ENCODE data around the gene GREB1.

The GREB1 gene

DNA sequence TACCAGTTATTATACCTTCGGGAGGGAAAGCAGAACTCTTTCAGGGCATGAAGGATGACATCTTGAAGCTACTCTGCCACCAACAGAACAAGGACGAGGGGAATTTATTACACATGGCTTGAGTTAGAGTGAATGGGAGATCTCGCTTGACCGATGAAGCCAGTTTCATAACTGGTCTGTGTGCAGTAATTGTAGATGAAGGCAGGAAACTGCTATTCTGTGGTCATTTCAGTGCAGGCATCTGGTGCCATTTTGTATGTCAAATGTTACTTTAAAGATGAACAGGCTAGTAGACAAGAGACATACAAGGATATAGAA lies 20.5 kb downstream of the GREB1 start:
- Histone ChIP-seq H3K4me3 (ENCODE audit: low read depth in 1 of 2, low read length in 2 of 2) (no peak overlapping the region), H3K4me1 (ENCODE audit: control insufficient read depth in 1 of 2, insufficient read depth in 2 of 2, low read length in 2 of 2) (no peaks in the 10 kb centered on the region), H3K9me3 (ENCODE audit: control insufficient read depth in 1 of 2, low read length in 2 of 2) (no peaks in the 10 kb centered on the region), H3K27ac (ENCODE audit: low read length) (no peak overlapping the region), H3K27me3 (ENCODE audit: low read depth, low read length) (no peaks in the 10 kb centered on the region), H3K36me3 (ENCODE audit: control insufficient read depth in 1 of 2, insufficient read depth in 2 of 2, low read length in 2 of 2) (no peaks in the 10 kb centered on the region)

DNA sequence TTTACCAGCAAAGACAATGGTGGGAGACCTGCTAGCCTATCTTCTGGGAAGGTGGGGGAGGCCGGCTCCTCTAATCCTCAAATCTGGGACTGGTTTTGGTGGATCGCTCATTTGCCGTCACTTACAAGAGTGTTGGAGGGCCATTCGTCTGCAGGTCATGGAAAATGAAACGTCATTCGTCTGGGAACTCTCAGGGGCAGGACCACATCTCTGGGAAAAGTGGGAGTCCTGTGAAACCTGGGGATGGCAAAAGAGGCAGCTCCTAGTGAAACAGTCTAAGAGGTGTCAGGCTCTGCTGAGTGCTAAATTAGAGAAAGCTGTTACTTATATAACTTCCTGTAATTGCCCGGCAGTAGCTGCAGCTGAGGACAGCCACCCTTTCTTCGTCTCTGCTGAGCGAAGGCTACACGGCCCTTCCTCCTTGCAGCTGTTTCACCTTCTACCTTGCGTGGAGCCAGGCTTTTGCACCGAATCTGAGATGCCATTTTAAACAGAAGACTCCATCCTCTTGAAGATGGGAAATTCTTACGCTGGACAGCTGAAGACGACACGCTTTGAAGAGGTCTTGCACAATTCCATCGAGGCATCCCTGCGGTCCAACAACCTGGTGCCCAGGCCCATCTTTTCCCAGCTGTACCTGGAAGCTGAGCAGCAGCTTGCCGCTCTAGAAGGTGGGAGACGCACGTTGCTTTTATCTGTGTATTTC lies 22.4 kb downstream of the GREB1 start:
- Histone ChIP-seq H3K4me1 (ENCODE audit: control insufficient read depth in 1 of 2, insufficient read depth in 2 of 2, low read length in 2 of 2) (no peaks in the 10 kb centered on the region), H3K9me3 (ENCODE audit: control insufficient read depth in 1 of 2, low read length in 2 of 2) (no peaks in the 10 kb centered on the region), H3K36me3 (ENCODE audit: control insufficient read depth in 1 of 2, insufficient read depth in 2 of 2, low read length in 2 of 2) (no peaks in the 10 kb centered on the region), H3K27ac (ENCODE audit: low read length) (no peak overlapping the region), H3K27me3 (ENCODE audit: low read depth, low read length) (no peaks in the 10 kb centered on the region), H3K4me3 (ENCODE audit: low read depth in 1 of 2, low read length in 2 of 2) (no peak overlapping the region)

DNA sequence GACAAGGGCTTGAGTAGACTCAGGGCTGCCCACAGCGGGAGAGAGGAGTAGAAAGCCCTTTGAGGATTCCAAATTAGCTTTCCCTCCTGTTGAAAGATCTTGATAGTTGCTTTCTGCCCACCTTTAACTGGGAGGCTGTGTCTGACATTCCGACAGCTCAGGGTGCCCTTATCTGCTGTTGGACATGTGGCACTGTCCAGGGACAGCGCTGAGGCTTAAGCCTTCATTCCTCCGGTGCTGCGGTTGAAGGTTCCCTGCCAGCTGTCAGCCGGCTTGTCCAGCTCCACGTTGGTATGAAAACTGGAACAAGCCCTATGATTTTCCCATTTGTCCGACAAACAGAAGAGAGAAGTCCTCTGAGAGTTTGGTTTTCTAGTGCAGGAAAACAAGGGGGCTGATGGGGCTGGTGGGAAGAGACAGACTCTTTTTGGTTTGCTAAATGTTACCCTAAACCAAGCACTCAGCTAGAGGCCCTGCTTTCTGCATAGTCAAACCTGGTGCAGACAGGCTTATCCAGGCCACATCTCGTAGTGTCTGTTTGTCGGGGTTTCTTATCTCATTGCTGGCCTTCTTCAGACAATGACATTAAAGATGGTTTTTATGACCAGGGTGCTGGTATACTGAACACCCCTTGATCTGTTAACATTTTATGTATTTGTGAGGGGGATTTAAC lies 24.5 kb downstream of the GREB1 start:
- no peaks in the 10 kb centered on the region for H3K9me3 ChIP-seq (ENCODE audit: control insufficient read depth in 1 of 2, low read length in 2 of 2)
- H3K36me3 ChIP-seq (ENCODE audit: control insufficient read depth in 1 of 2, insufficient read depth in 2 of 2, low read length in 2 of 2): no peaks in the 10 kb centered on the region
- no peaks in the 10 kb centered on the region for H3K27me3 ChIP-seq (ENCODE audit: low read depth, low read length)
- no peak overlapping the region for H3K27ac ChIP-seq (ENCODE audit: low read length)
- no peak overlapping the region for H3K4me3 ChIP-seq (ENCODE audit: low read depth in 1 of 2, low read length in 2 of 2)
- no peaks in the 10 kb centered on the region for H3K4me1 ChIP-seq (ENCODE audit: control insufficient read depth in 1 of 2, insufficient read depth in 2 of 2, low read length in 2 of 2)

DNA sequence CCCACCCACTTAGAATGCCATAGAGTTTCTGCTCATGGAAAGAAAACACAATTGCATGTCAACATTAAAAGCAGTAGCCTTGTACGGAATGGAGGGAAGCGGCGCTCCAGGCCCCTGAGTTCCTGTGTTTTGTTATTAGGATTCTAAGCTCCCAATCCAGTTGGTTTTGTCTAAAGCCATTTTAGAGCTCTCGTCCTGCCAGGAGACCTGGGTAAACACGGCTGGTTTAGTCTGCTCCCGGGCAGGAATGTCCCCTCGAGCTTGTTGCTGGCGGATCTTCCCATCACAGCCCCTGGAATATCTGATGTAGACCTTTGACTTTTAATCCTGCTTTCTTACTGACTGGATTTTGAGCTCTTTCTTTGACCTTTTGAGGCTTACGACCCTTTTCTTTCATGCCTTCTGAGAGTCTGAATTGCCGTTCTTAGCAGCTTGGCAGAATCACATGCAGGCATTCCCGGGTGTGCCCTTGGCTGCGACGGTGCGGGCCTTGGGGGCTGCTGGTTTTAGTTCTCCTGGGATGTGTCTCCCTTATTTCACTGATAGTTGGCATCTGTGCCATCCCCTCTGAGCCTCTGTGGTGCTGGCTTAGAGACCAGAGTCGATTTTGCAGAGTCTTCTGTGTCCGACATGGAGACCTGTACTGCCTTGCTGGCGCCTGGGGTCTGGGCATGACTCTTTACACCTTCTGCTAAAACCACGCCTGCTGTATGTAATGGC lies 25.4 kb downstream of the GREB1 start:
- Histone ChIP-seq H3K27ac (ENCODE audit: low read length) (no peak overlapping the region), H3K4me1 (ENCODE audit: control insufficient read depth in 1 of 2, insufficient read depth in 2 of 2, low read length in 2 of 2) (no peaks in the 10 kb centered on the region), H3K36me3 (ENCODE audit: control insufficient read depth in 1 of 2, insufficient read depth in 2 of 2, low read length in 2 of 2) (no peaks in the 10 kb centered on the region), H3K4me3 (ENCODE audit: low read depth in 1 of 2, low read length in 2 of 2) (no peak overlapping the region), H3K27me3 (ENCODE audit: low read depth, low read length) (no peaks in the 10 kb centered on the region), H3K9me3 (ENCODE audit: control insufficient read depth in 1 of 2, low read length in 2 of 2) (no peaks in the 10 kb centered on the region)

DNA sequence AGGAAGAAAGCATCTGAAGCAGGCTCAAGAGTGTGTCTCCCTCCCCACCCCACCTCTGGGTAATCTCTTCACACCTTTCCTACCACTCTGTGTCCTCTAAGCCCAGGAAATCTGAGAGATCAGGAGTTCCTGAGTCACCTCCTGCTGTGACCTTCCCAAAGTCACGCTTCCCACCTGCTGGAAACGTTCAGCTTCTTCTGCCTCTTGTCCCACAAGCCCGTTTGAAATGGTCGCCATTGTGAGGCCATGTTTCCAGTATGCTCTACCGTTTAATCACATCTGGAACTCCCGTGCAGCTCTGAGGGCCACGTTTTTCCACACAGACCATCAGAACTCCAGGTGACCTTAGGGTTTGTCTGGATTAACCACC lies 25.9 kb downstream of the GREB1 start:
- no peak overlapping the region for H3K27ac ChIP-seq (ENCODE audit: low read length)
- H3K9me3 ChIP-seq (ENCODE audit: control insufficient read depth in 1 of 2, low read length in 2 of 2): no peaks in the 10 kb centered on the region
- no peaks in the 10 kb centered on the region for H3K27me3 ChIP-seq (ENCODE audit: low read depth, low read length)
- no peak overlapping the region for H3K4me3 ChIP-seq (ENCODE audit: low read depth in 1 of 2, low read length in 2 of 2)
- no peaks in the 10 kb centered on the region for H3K36me3 ChIP-seq (ENCODE audit: control insufficient read depth in 1 of 2, insufficient read depth in 2 of 2, low read length in 2 of 2)
- H3K4me1 ChIP-seq (ENCODE audit: control insufficient read depth in 1 of 2, insufficient read depth in 2 of 2, low read length in 2 of 2): no peaks in the 10 kb centered on the region

DNA sequence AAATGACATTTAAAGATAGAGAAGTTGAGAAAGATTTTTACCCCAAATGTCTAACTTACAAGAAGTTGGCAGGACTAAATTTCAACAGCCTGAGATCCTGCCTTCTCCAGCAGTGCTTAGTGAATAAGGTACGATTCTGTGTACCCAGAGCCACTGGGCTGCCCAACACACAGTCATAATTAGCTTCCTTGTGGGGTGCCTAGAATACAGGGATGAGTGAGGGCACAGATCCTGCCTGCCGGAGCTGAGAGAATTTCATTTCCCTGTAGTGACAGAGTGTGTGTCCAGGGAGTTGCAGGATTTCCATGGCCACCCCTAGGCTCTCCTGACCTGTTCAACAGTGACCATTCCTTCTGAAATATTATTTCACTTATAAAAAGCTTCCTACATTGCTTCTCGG lies 27.0 kb downstream of the GREB1 start:
- Histone ChIP-seq H3K27me3 (ENCODE audit: low read depth, low read length) (no peaks in the 10 kb centered on the region), H3K36me3 (ENCODE audit: control insufficient read depth in 1 of 2, insufficient read depth in 2 of 2, low read length in 2 of 2) (no peaks in the 10 kb centered on the region), H3K9me3 (ENCODE audit: control insufficient read depth in 1 of 2, low read length in 2 of 2) (no peaks in the 10 kb centered on the region), H3K4me3 (ENCODE audit: low read depth in 1 of 2, low read length in 2 of 2) (no peak overlapping the region), H3K4me1 (ENCODE audit: control insufficient read depth in 1 of 2, insufficient read depth in 2 of 2, low read length in 2 of 2) (no peaks in the 10 kb centered on the region), H3K27ac (ENCODE audit: low read length) (no peak overlapping the region)

DNA sequence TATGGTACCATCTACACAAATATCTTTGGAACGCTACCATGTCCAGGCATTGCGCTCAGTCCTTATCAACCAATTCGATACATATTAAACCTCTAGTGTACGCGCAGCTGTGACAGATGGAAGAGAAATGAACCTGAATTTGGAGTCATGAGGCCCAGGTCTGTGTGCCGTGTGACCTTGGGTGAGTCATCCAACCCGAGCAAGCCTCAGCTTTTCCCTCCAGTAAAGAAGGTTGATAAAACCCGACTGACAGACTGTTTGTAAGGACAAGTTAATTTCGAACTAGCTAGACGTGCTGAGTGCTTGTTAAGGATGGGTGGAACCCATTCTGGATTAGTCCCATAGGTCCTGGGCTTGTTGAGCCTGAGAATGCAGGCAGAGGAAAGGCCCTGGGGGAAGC lies 28.2 kb downstream of the GREB1 start:
- Histone ChIP-seq H3K4me3 (ENCODE audit: low read depth in 1 of 2, low read length in 2 of 2) (no peak overlapping the region), H3K27ac (ENCODE audit: low read length) (no peak overlapping the region), H3K27me3 (ENCODE audit: low read depth, low read length) (no peaks in the 10 kb centered on the region), H3K9me3 (ENCODE audit: control insufficient read depth in 1 of 2, low read length in 2 of 2) (no peaks in the 10 kb centered on the region), H3K36me3 (ENCODE audit: control insufficient read depth in 1 of 2, insufficient read depth in 2 of 2, low read length in 2 of 2) (no peaks in the 10 kb centered on the region), H3K4me1 (ENCODE audit: control insufficient read depth in 1 of 2, insufficient read depth in 2 of 2, low read length in 2 of 2) (no peaks in the 10 kb centered on the region)

DNA sequence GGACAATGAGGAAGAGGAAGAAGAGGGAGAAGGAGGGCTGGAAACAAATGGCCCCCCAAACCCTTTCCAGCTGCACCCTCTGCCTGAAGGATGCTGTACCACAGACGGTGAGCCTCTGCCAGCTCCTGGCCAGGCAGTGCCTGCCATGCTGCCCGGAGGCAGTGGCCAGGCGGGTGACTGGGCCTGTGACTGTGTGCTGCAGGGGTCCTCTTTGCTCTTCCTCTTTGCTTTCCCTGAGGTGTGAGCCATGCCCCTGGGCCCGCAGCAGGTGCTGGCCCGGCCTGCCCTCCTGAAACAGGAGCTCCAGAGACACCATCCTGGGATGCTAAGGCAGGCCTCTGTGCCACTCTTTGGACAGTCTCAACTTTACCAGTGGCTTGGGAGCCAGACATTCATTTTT lies 28.6 kb downstream of the GREB1 start:
- Histone ChIP-seq H3K27ac (ENCODE audit: low read length) (no peak overlapping the region), H3K36me3 (ENCODE audit: control insufficient read depth in 1 of 2, insufficient read depth in 2 of 2, low read length in 2 of 2) (no peaks in the 10 kb centered on the region), H3K4me1 (ENCODE audit: control insufficient read depth in 1 of 2, insufficient read depth in 2 of 2, low read length in 2 of 2) (no peaks in the 10 kb centered on the region), H3K27me3 (ENCODE audit: low read depth, low read length) (no peaks in the 10 kb centered on the region), H3K4me3 (ENCODE audit: low read depth in 1 of 2, low read length in 2 of 2) (no peak overlapping the region), H3K9me3 (ENCODE audit: control insufficient read depth in 1 of 2, low read length in 2 of 2) (no peaks in the 10 kb centered on the region)

DNA sequence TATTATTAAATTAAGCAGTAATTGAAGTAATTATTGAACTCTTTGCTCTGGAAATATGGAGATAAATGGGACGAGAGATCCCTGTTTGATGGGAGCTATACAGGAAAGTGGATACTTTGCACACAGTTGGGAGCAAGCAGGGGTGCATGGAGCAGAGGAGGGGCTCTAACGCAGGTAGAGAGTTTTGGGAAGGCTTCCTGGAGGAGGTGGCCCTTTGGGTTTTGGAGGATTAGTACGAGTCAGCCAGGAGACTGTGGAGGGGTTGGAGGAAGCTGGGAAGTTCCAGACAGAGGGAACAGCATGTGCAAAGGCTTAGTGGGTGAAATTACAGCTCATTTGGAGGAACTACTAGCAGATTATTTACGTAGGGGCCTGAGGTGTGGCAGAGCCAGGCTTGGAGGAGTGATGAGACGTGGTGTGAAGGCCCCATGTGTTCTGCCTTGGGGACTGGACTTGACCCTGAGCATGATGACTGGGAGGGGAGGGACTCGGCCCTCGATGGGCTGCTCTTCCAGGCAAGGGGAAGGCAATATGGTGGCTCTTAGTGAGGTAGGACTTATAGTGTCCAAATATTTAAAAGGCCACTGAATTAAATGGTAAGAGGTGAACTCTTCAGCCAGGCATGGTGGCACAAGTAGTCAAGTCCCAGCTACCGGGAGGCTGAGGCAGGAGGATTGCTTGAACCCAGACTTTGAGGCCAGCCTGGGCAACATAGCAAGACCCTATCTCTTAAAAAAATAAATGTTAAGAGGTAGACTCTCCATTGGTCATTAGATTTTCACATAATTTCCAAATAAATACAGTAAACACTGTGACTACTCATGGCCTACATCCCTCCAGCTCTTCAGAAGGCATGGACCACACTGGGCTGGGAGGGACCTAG lies 30.2 kb downstream of the GREB1 start:
- Histone ChIP-seq H3K27me3 (ENCODE audit: low read depth, low read length) (no peaks in the 10 kb centered on the region), H3K4me3 (ENCODE audit: low read depth in 1 of 2, low read length in 2 of 2) (no peak overlapping the region), H3K9me3 (ENCODE audit: control insufficient read depth in 1 of 2, low read length in 2 of 2) (no peaks in the 10 kb centered on the region), H3K4me1 (ENCODE audit: control insufficient read depth in 1 of 2, insufficient read depth in 2 of 2, low read length in 2 of 2) (no peaks in the 10 kb centered on the region), H3K27ac (ENCODE audit: low read length) (no peak overlapping the region), H3K36me3 (ENCODE audit: control insufficient read depth in 1 of 2, insufficient read depth in 2 of 2, low read length in 2 of 2) (no peaks in the 10 kb centered on the region)

DNA sequence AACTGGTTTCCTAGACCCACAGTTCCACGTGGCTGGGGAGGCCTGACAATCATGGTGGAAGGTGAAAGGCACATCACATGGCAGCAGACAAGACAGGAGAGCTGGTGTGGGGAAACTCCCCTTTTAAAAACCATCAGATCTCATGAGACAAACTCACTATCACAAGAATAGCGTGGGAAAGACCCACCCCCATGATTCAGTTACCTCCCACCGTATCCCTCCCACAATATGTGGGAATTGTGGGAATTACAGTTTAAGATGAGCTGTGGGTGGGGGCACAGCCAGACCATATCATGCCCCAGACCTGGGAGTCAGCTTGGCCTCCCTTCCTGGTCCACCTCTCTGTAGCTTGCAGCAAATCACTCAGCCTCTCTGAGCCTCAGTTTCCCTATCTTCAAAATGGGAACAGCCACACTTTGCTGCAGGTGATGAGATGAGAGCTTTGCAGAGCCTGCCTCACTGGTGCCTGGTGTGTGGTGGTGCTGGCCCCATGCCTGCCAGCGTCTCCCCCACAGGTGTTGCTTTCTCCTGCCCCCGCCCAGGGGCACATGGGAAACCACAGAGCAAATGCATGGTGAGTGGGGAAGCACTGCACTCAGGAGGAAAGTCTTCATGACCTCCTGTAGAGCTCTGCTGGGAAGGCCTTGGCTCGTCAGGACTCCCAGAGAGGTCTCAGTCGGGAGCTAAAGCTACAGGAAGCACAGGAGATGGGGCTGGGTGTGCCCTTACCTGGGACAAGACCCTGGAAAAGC lies 31.1 kb downstream of the GREB1 start:
- H3K36me3 ChIP-seq (ENCODE audit: control insufficient read depth in 1 of 2, insufficient read depth in 2 of 2, low read length in 2 of 2): no peaks in the 10 kb centered on the region
- H3K4me3 ChIP-seq (ENCODE audit: low read depth in 1 of 2, low read length in 2 of 2): no peak overlapping the region

More for the DNA sequence above, 31.1 kb downstream of the GREB1 start:
- Histone ChIP-seq H3K27me3 (ENCODE audit: low read depth, low read length) (no peaks in the 10 kb centered on the region), H3K9me3 (ENCODE audit: control insufficient read depth in 1 of 2, low read length in 2 of 2) (no peaks in the 10 kb centered on the region), H3K27ac (ENCODE audit: low read length) (no peak overlapping the region), H3K4me1 (ENCODE audit: control insufficient read depth in 1 of 2, insufficient read depth in 2 of 2, low read length in 2 of 2) (no peaks in the 10 kb centered on the region)
